COR-L47 (cell line): ENCODE data around the gene MAST4.
"Not testable (repeated sequence)": the region's sequence is repeated elsewhere in the genome, so short reads cannot be mapped to it uniquely, and the experiment has no call there.

Experiments
- DNase-seq: peaks from one replicate; lab custom pipeline; 2025; lab: John Stamatoyannopoulos, UW

Gene MAST4

DNA sequence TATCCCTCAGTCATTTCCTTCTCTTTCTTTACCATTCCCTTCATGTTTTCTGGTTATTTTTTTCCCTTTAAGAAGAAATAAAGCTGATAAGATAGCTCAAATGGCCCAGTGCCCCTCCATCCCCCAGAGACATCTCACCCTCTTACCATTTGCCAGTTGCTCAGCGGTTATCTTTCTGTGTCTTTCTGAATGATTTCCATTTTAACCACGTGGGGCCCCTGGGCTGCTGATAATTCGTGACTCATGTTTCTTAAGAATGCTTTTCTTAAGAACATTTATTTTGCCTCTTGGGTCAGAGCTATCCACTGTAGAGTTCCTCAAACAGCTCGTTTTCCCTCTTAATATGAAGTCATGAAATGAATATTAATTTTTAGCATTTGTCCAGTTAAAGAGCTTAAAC, 147.8 kb downstream of the MAST4 start:
- DNase-seq: no peak

DNA sequence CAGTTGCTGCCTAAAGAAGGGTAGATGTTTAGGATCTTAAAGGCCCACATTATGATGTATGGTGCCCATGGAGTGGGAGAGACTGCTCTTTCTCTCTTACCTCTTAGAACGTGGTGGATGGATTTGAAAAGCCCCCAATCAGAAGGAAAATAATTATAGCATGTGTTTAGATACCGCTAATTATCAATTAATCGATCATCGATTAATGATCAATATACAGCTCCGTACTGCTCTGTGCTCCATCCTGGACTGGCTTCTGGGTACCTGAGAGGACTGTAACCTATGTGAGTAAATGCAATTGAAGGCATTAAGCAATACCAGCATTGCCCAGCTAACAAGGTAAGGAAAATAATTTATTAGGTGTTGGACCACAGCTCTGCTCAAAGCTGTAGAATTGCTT, 149.1 kb downstream of the MAST4 start:
- DNase-seq: no peak

DNA sequence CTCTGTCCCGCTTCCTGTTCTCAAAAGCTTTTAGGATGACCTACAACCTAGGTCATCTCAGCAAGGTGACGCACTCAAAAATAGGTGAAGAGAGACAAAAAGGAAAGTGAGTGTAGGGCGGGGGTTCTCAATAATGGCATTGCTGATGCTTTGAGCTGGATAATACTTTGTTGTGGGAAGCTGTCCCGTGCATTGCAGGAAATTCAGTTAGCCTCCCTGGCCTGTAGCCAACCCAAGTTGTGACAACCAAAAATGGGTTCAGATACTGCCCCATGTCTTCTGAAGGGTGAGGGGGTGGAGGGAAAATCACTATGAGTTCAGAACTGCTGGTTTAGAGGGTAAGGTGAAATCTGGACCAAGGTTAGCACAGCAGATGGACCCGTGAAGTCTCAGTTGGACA, 151.4 kb downstream of the MAST4 start:
- no peak for DNase-seq

GRCh38 chr5:66752668-66753067, 156.5 kb downstream of the MAST4 start:
- not testable (repeated sequence) for DNase-seq

GRCh38 chr5:66757219-66757833, 161.1 kb downstream of the MAST4 start:
- peak; percentile 81 for DNase-seq

GRCh38 chr5:66757834-66758371, 161.7 kb downstream of the MAST4 start:
- DNase-seq: no peak

- DNase-seq: no peak
Measured at GRCh38 chr5:66769030-66769733, 173.0 kb downstream of the MAST4 start.

- DNase-seq: peak; percentile 19
Measured at GRCh38 chr5:66769839-66770617, 173.8 kb downstream of the MAST4 start.

GRCh38 chr5:66777868-66778267, 181.7 kb downstream of the MAST4 start:
- no peak for DNase-seq

DNA sequence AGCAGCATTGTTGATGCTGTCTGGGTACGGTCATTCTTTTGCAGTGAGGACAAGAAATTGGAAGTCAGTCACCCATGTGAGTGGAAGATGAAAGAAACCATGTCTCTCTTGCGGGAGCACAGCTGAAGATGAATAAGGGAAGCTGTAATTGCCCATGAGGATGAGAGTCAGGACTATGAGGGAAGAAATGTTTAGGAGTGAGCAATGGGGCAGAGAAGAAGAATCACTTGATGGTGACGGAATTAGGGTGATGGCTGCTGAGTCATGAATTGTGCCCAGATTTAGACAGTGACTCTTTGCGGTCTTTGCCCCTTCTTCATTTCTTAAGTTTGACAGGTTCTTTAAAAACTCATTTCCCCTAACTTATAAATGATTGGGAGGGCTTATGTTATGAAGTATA, 183.3 kb downstream of the MAST4 start:
- no peak for DNase-seq

- no peak for DNase-seq
Measured at GRCh38 chr5:66788556-66788955, 192.4 kb downstream of the MAST4 start.

DNA sequence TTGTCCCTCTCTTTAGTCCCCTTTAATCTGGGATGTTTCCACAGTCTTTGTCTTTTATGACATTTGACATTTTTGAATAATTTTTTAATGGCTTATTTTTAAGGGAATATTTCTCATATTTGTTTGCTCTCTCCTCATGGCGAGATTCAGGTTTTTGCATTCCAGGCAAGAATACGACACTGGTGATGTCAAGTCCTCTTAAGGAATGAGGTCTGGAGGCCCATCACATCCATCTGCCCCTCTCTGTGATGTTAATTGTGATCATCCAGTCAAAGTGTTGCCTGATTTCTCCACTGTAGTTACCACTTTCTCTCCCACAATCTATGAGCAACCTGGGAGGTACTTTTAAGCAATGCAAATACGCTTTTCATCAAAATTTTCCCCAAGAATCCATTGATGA, 193.2 kb downstream of the MAST4 start:
- no peak for DNase-seq

GRCh38 chr5:66793049-66793448, 196.9 kb downstream of the MAST4 start:
- DNase-seq: no peak

GRCh38 chr5:66795682-66796081, 199.5 kb downstream of the MAST4 start:
- DNase-seq: no peak

GRCh38 chr5:66796305-66797292, 200.4 kb downstream of the MAST4 start:
- peak; percentile 61 for DNase-seq

DNA sequence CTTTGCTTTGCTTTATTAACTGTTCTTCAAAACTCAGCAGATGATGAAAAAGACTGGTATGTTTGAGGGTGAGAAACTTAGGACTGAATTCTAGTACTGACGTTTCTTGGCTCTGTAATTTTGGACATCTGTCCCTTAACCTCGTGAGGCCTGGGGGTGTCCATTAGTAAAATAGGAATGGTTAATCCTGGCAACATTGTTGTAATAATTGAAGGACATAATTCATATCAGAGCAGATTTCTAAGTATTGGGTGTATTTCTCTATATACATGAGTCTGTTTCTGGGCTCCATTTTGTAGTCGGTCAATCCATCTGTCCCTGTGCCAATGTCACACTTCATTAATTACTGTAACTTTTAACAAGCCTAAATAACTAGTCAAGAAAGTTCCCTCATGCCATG, 206.7 kb downstream of the MAST4 start:
- DNase-seq: no peak

DNA sequence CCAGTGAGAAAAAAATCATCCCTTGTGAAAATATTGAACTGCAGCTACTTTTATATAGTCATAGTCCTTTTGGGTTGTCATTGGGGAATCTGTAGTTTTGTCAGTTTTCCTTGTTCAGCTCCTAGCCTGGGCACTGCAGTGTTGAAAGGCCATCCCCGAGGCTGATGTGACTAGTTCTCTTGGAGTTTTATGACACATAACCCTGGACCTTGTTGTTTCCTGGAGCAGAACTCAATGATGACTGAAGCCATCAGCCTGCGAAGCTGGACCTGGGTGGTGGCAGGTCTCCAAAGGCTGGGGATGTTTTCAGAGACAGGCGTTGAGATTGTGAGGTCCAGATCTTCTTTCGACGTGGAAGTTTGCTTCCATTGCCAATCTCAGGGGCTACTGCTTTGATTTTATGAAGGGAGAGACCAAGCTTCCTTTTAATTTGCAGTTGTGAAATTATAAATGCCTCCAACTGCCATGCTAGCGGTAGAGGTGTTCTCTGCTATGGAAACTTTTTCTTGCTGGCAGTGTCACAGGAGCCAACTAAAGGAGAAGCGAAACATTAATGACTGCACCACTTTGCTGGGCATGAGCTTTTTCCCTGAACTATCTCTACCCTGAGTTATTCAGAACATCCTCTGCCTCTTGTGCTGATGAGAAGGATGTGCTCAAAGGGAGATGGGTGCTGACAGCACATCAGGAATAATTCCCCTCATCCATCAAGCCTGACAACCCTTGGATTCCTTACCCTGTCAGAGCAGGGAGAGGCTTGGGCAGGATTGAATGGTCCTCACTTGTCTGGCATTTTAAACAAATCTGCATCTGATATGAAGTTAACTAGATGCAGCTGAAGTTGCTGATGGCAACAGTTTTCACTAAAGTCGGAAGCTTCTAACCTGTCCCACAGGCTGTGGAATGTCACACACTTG, 209.6 kb downstream of the MAST4 start:
- DNase-seq: no peak

GRCh38 chr5:66807743-66808142, 211.6 kb downstream of the MAST4 start:
- DNase-seq: peak; percentile 47

- no peak for DNase-seq
Measured at GRCh38 chr5:66808663-66809062, 212.5 kb downstream of the MAST4 start.

DNA sequence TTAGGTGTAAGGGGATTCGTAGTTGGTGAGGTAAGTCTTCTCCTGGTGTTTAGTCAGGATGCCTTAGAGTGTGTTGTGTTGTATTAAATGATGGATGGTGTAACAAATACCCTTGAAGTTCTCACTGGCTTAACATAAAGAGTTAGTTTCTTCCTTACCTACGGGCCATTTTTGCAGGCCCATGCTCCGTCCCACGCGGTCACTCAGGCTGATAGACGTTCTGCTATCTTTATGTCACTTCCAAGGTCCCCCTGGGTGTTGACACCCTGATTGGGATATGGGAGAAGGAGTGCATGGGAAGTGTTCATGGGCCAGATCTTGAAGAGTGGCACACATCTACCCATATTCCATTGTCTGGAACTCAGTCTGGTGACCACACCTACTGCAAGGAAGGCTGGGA, 214.0 kb downstream of the MAST4 start:
- no peak for DNase-seq

DNA sequence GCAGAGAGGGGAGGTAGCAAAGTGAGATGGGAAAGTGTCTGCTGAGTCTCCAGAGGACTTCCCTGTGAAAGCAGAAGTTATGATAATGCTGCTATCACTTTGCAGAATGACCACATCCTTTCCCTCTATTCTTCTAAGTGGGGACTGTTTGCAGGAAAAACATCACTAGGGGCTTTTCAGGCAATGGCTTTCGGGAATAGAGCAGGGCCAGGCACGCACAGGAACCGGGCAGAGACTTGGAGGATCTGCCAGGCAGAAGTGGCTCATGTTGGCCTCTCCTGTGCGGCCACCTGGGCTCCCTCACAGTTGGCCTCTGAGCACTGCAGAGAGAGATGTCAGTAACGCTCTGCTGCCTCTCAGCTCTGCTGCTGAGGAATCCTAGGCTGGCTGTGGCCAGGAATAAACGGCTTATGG, 214.7 kb downstream of the MAST4 start:
- DNase-seq: no peak
